KMS-11 (cell line): Measurements from ENCODE around the gene MRPL28.

Experiments used
- H2AFZ ChIP-seq: fragments of 200-600 bp; sonication (generic); 2 replicates; pipeline ENCODE4 v1.6.1; 2016; ENCODE audit warnings: antibody characterized with exemption, mixed run types, low read depth
- H3K27ac ChIP-seq: fragments of 200-600 bp; sonication (generic); 2 replicates; pipeline ENCODE4 v1.6.1; 2016; ENCODE audit warnings: mild to moderate bottlenecking, mixed run types
- H3K27me3 ChIP-seq: fragments of 200-600 bp; sonication (generic); 2 replicates; pipeline ENCODE4 v1.6.1; 2017; ENCODE audit warnings: mild to moderate bottlenecking, low read depth, mixed run types, moderate library complexity; ENCODE audit not compliant: insufficient read depth
- H3K36me3 ChIP-seq: fragments of 200-600 bp; sonication (generic); 2 replicates; pipeline ENCODE4 v1.6.1; 2017; ENCODE audit warnings: mild to moderate bottlenecking, mixed run types; ENCODE audit not compliant: insufficient read depth
- H3K4me1 ChIP-seq: fragments of 200-600 bp; sonication (generic); 2 replicates; pipeline ENCODE4 v1.6.1; 2016; ENCODE audit warnings: mild to moderate bottlenecking, low read depth, mixed run types; ENCODE audit not compliant: poor library complexity, severe bottlenecking
- H3K4me2 ChIP-seq: fragments of 200-600 bp; sonication (generic); 2 replicates; pipeline ENCODE4 v1.7.0; 2016; ENCODE audit warnings: mild to moderate bottlenecking, mixed run types
- H3K4me3 ChIP-seq: fragments of 200-600 bp; sonication (generic); IDR thresholded peaks from 2 replicates; pipeline ENCODE4 v1.6.1; 2017; ENCODE audit warnings: low read depth, low read length, mixed read lengths; ENCODE audit not compliant: insufficient read depth
- H3K79me2 ChIP-seq: fragments of 200-600 bp; sonication (generic); 2 replicates; pipeline ENCODE4 v1.6.1; 2016; ENCODE audit warnings: low read depth, mixed run types; ENCODE audit not compliant: insufficient read depth
- H3K9ac ChIP-seq: fragments of 200-600 bp; sonication (generic); 2 replicates; pipeline ENCODE4 v1.6.1; 2016; ENCODE audit warnings: mild to moderate bottlenecking, mixed run types
- H4K20me1 ChIP-seq: fragments of 200-600 bp; sonication (generic); 2 replicates; pipeline ENCODE4 v1.6.1; 2016; ENCODE audit warnings: mild to moderate bottlenecking, mixed run types; ENCODE audit not compliant: insufficient read depth
- CTCF ChIP-seq: fragments of 200-600 bp; sonication (generic); conservative IDR thresholded peaks from 2 replicates; pipeline ENCODE4 v1.6.1; 2017; ENCODE audit warnings: low read depth, mild to moderate bottlenecking, antibody characterized with exemption, low read length, moderate library complexity, mixed read lengths

Gene MRPL28

GRCh38 chr16:352547-353403, 17.6 kb downstream of the MRPL28 start, which contains the start of gene AXIN1:
TSS of gene AXIN1 (minus strand) at chr16:352723. CDS start at chr16:347025, 5,698 bp downstream.
- Histone ChIP-seq H3K4me3 (no peak within 1 kb of the TSS), H2AFZ (peak within 1 kb of the TSS; percentile 87), H3K27me3 (no peaks in the 10 kb centered on the region), H3K36me3 (no peaks in the 10 kb centered on the region), H3K27ac (no peak within 1 kb of the TSS; the same call in 1 of the 2 replicates), H4K20me1 (no peaks in the 10 kb centered on the region), H3K79me2 (peaks cover 31% of the 10 kb centered on the region; the same call in 1 of the 2 replicates), H3K4me2 (peak within 1 kb of the TSS; percentile 90), H3K9ac (peak within 1 kb of the TSS; percentile 68), H3K4me1 (peaks cover 21% of the 10 kb centered on the region)
- TF ChIP-seq CTCF = no peak; the same call in 1 of the 2 replicates

GRCh38 chr16:351804-352520, 18.4 kb downstream of the MRPL28 start:
- TF ChIP-seq CTCF = no peak
- Histone ChIP-seq H3K27ac (no peak overlapping the region; the same call in 1 of the 2 replicates), H2AFZ (0 out of 2 replicates have a peak overlapping the region, but pooled peaks have one; percentile 51)

GRCh38 chr16:350203-350602, 20.1 kb downstream of the MRPL28 start:
- Histone ChIP-seq H3K4me1 (peaks cover 21% of the 10 kb centered on the region), H3K9ac (no peak overlapping the region)

More at GRCh38 chr16:351804-352520, 18.4 kb downstream of the MRPL28 start:
- H3K9ac ChIP-seq = peak overlapping the region; percentile 68
- peak overlapping the region; percentile 90 for H3K4me2 ChIP-seq
- H3K36me3 ChIP-seq = no peaks in the 10 kb centered on the region
- H3K4me1 ChIP-seq = peaks cover 21% of the 10 kb centered on the region
- no peaks in the 10 kb centered on the region for H4K20me1 ChIP-seq
- no peak overlapping the region for H3K4me3 ChIP-seq
- H3K79me2 ChIP-seq = peaks cover 36% of the 10 kb centered on the region; the same call in 1 of the 2 replicates
- no peaks in the 10 kb centered on the region for H3K27me3 ChIP-seq

More at GRCh38 chr16:350203-350602, 20.1 kb downstream of the MRPL28 start:
- Histone ChIP-seq H3K4me3 (no peak overlapping the region), H4K20me1 (no peaks in the 10 kb centered on the region), H2AFZ (no peak overlapping the region), H3K27me3 (no peaks in the 10 kb centered on the region), H3K27ac (no peak overlapping the region), H3K79me2 (peaks cover 41% of the 10 kb centered on the region; the same call in 1 of the 2 replicates), H3K36me3 (no peaks in the 10 kb centered on the region), H3K4me2 (no peak overlapping the region)
- no peak for TF ChIP-seq CTCF
